ENCODE results near the gene DRC7. TPM values are rescaled to one million over a fixed set of nuclear protein-coding genes. Genes with fewer than 3 reads are reported as not detected.

Gene DRC7
- polyA plus RNA-seq, 1 of the 3 experiments (the other 2 are of a cell fraction) = 0.58 TPM

GRCh38 chr16:57666353-57667047 is 28.1 kb upstream of the DRC7 start:
- 71% methylated on average over 9 of the region's 11 CpGs for WGBS (ENCODE audit: low lambda C conversion rate)
- Histone ChIP-seq H4K20me1 (ENCODE audit: insufficient read depth) (no peaks in the 10 kb centered on the region), H3K4me2 (no peak overlapping the region), H3F3A (replicated peaks; ENCODE audit: insufficient read depth) (no peaks in the 10 kb centered on the region), H3K4me3 (ENCODE audit: low read depth in 2 of 2, low read length in 1 of 2) (no peak overlapping the region), H3K9ac (no peak overlapping the region), H3K4me1 (ENCODE audit: control insufficient read depth in 1 of 2, insufficient read depth in 2 of 2, low read depth in 1 of 2, low read length in 1 of 2) (peaks cover 0 to 11% of the 10 kb centered on the region in 2 experiments; a peak in 1 of 4 replicates), H3K9me3 (no peaks in the 10 kb centered on the region), H2AFZ (ENCODE audit: low read depth) (no peak overlapping the region), H3K27ac (ENCODE audit: low read depth in 2 of 2, low read length in 1 of 2) (no peak overlapping the region), H3K9me2 (no peaks in the 10 kb centered on the region), H3K36me3 (replicated peaks in 1 of 2; ENCODE audit: control insufficient read depth in 1 of 2, insufficient read depth in 2 of 2, low read length in 1 of 2) (no peaks in the 10 kb centered on the region), H3K79me2 (ENCODE audit: insufficient read depth) (no peaks in the 10 kb centered on the region), H3K27me3 (ENCODE audit: insufficient read depth) (no peaks in the 10 kb centered on the region)
- ChIA-PET POLR2A (no interaction called here), CTCF (interaction anchor here (1.0 to 1.7 kb wide), 4 partner anchors 13 to 75 kb away, joined by 3 to 6 read pairs (median 4); no protein-coding TSS in a partner anchor)
- TF ChIP-seq GABPA (IDR thresholded peaks at IDR 0.05; ENCODE audit: low read depth) = no peak
- TF ChIP-seq RCOR1 (IDR thresholded peaks at IDR 0.05; ENCODE audit: low read length) = no peak
- no peak for TF ChIP-seq FOXJ3 (CRISPR knock-in tag; IDR thresholded peaks at IDR 0.05)
- TF ChIP-seq EP300 (IDR thresholded peaks at IDR 0.05; ENCODE audit: borderline replicate concordance in 1 of 2, low read depth in 1 of 2, low read length in 1 of 2) = no peak
- no peak for TF ChIP-seq FOXM1 (IDR thresholded peaks at IDR 0.05; ENCODE audit: low read depth)
- TF ChIP-seq RAD21 (IDR thresholded peaks at IDR 0.05; ENCODE audit: low read length) = no peak
- no peak for TF ChIP-seq ELF1 (IDR thresholded peaks at IDR 0.05)
- no peak for TF ChIP-seq ZBTB33 (IDR thresholded peaks at IDR 0.05; ENCODE audit: borderline replicate concordance, low read depth)
- TF ChIP-seq POLR2AphosphoS5 (IDR thresholded peaks at IDR 0.05; ENCODE audit: low read depth, low read length) = no peak
- TF ChIP-seq TEAD4 (IDR thresholded peaks at IDR 0.05; ENCODE audit: borderline replicate concordance, insufficient read depth) = no peak
- TF ChIP-seq RXRA (IDR thresholded peaks at IDR 0.05; ENCODE audit: borderline replicate concordance, low read depth) = no peak
- TF ChIP-seq REST (IDR thresholded peaks at IDR 0.05; ENCODE audit: low read depth, low read length) = no peak
- TF ChIP-seq TAF1 (IDR thresholded peaks at IDR 0.05; ENCODE audit: borderline replicate concordance, low read depth, low read length) = no peak
- TF ChIP-seq YY1 (IDR thresholded peaks at IDR 0.05; ENCODE audit: low read depth) = no peak
- no peak for TF ChIP-seq TCF12 (IDR thresholded peaks at IDR 0.05)
- DNase-seq = no peak
